GM12864 (cell line): ENCODE measurements around the gene KDM4B.

ENCODE experiments used
- DNase-seq: peaks from one replicate; pipeline ENCODE4 v3.0.0-alpha.2; 2011; ENCODE audit warnings: low read depth
- H3K4me3 ChIP-seq: 2 replicates; pipeline ENCODE4 v1.5.1; 2011; ENCODE audit warnings: mild to moderate bottlenecking, low read depth, low read length, control low read depth
- CTCF ChIP-seq: IDR thresholded peaks from 2 replicates; pipeline ENCODE4 v1.5.1; 2011; ENCODE audit warnings: low read depth, mild to moderate bottlenecking, moderate library complexity, low read length, control low read depth, inconsistent platforms; ENCODE audit errors: missing control alignments

KDM4B gene

GRCh38 chr19:4968462-4969291 lies at the start of gene KDM4B:
TSS of gene KDM4B (plus strand) at chr19:4969113. CDS start at chr19:5032891, 63,778 bp downstream.
- peak within 1 kb of the TSS; percentile 86 for H3K4me3 ChIP-seq
- TF ChIP-seq CTCF = no peak
- peak; percentile 96 for DNase-seq

- DNase-seq = no peak
- H3K4me3 ChIP-seq = no peak overlapping the region
- no peak for TF ChIP-seq CTCF
These were observed 46.2 kb upstream of the KDM4B start for GRCh38 chr19:4922530-4923275.

- no peak overlapping the region for H3K4me3 ChIP-seq
- no peak for TF ChIP-seq CTCF
- DNase-seq = no peak
These were observed 45.6 kb upstream of the KDM4B start for GRCh38 chr19:4923276-4923747.

GRCh38 chr19:4929186-4929585 lies 39.7 kb upstream of the KDM4B start:
- no peak overlapping the region for H3K4me3 ChIP-seq
- no peak for TF ChIP-seq CTCF
- no peak for DNase-seq

- H3K4me3 ChIP-seq = no peak overlapping the region
- no peak for TF ChIP-seq CTCF
- no peak for DNase-seq
These were observed 38.2 kb upstream of the KDM4B start for GRCh38 chr19:4930664-4931063.

- no peak overlapping the region for H3K4me3 ChIP-seq
- DNase-seq = no peak
- TF ChIP-seq CTCF = no peak
These were observed 36.2 kb upstream of the KDM4B start for GRCh38 chr19:4932711-4933110.

GRCh38 chr19:4933528-4933927 lies 35.4 kb upstream of the KDM4B start:
- no peak for DNase-seq
- no peak for TF ChIP-seq CTCF
- no peak overlapping the region for H3K4me3 ChIP-seq
